ENCODE measurements around the gene TEAD1. TPM values are rescaled to one million over a fixed set of nuclear protein-coding genes. Genes with fewer than 3 reads are reported as not detected.

TEAD1 gene
- total and polyA plus RNA-seq, 4 donors, result 9.1 to 38.4 (median 10.7) TPM

- H3K4me1 ChIP-seq (ENCODE audit: control insufficient read depth in 4 of 4, insufficient read depth in 4 of 4, low read length in 3 of 4), result peaks cover 0 to 4% (median 3%) of the 10 kb centered on the region in 4 donors
- H3K9ac ChIP-seq (ENCODE audit: low read depth in 1 of 2, low read length in 2 of 2), result no peak overlapping the region
- TF ChIP-seq RAD21 (IDR thresholded peaks at IDR 0.05) (no peak), FOXA2 (IDR thresholded peaks at IDR 0.05) (no peak), TAF1 (conservative IDR thresholded peaks at IDR 0.05) (no peak), MAX (IDR thresholded peaks at IDR 0.05) (no peak), SP1 (IDR thresholded peaks at IDR 0.05) (no peak), EGR1 (IDR thresholded peaks at IDR 0.05; ENCODE audit: low read depth in 2 of 2) (no peak), HNF4A (conservative IDR thresholded peaks at IDR 0.05) (no peak), YY1 (IDR thresholded peaks at IDR 0.05) (no peak)
- H3K27me3 ChIP-seq (ENCODE audit: control insufficient read depth in 4 of 4, insufficient read depth in 4 of 4, low read length in 3 of 4), result no peaks in the 10 kb centered on the region
- H3K27ac ChIP-seq (ENCODE audit: low read depth in 1 of 2, low read length in 2 of 2), result no peak overlapping the region
- H3K36me3 ChIP-seq (ENCODE audit: control insufficient read depth in 4 of 4, insufficient read depth in 3 of 4, low read depth in 1 of 4, low read length in 3 of 4), result peaks cover 3 to 12% (median 9%) of the 10 kb centered on the region in 4 donors
- WGBS, result 97% methylated on average over 5 of the region's 5 CpGs
- no peak overlapping the region for H3K4me3 ChIP-seq (ENCODE audit: low read depth in 1 of 3, low read length in 3 of 3)
- no peak for DNase-seq (ENCODE audit: low spot score)
- H3K9me3 ChIP-seq (ENCODE audit: control insufficient read depth in 4 of 4, low read length in 3 of 4), result no peaks in the 10 kb centered on the region
Observed at GRCh38 chr11:12890476-12890875, 216.3 kb downstream of the TEAD1 start.

- H3K4me1 ChIP-seq (ENCODE audit: control insufficient read depth in 4 of 4, insufficient read depth in 4 of 4, low read length in 3 of 4), result peaks cover 0 to 4% (median under 1%) of the 10 kb centered on the region in 4 donors
- H3K27ac ChIP-seq (ENCODE audit: low read depth in 1 of 2, low read length in 2 of 2), result no peak overlapping the region
- WGBS, result 63% methylated on average over 12 of the region's 12 CpGs
- H3K27me3 ChIP-seq (ENCODE audit: control insufficient read depth in 4 of 4, insufficient read depth in 4 of 4, low read length in 3 of 4), result no peaks in the 10 kb centered on the region
- no peak overlapping the region for H3K4me3 ChIP-seq (ENCODE audit: low read depth in 1 of 3, low read length in 3 of 3)
- no peak overlapping the region for H3K9ac ChIP-seq (ENCODE audit: low read depth in 1 of 2, low read length in 2 of 2)
- DNase-seq (ENCODE audit: low spot score), result peak; percentile 56
- H3K36me3 ChIP-seq (ENCODE audit: control insufficient read depth in 4 of 4, insufficient read depth in 3 of 4, low read depth in 1 of 4, low read length in 3 of 4), result peaks cover 3 to 11% (median 7%) of the 10 kb centered on the region in 4 donors
- TF ChIP-seq CTCF (IDR thresholded peaks at IDR 0.05; ENCODE audit: low read depth, low read length, missing input control) (peak; percentile 82), RAD21 (IDR thresholded peaks at IDR 0.05) (peak; percentile 84 to 88), EGR1 (IDR thresholded peaks at IDR 0.05; ENCODE audit: low read depth in 2 of 2) (no peak), YY1 (IDR thresholded peaks at IDR 0.05) (no peak)
- no peaks in the 10 kb centered on the region for H3K9me3 ChIP-seq (ENCODE audit: control insufficient read depth in 4 of 4, low read length in 3 of 4)
Observed at GRCh38 chr11:12893787-12894672, 219.8 kb downstream of the TEAD1 start.

GRCh38 chr11:12897390-12897789, 223.2 kb downstream of the TEAD1 start:
- H3K27me3 ChIP-seq (ENCODE audit: control insufficient read depth in 4 of 4, insufficient read depth in 4 of 4, low read length in 3 of 4), result no peaks in the 10 kb centered on the region
- H3K27ac ChIP-seq (ENCODE audit: low read depth in 1 of 2, low read length in 2 of 2), result no peak overlapping the region
- no peak for DNase-seq (ENCODE audit: low spot score)
- TF ChIP-seq HNF4G (IDR thresholded peaks at IDR 0.05) (no peak), REST (IDR thresholded peaks at IDR 0.05) (no peak), RXRA (IDR thresholded peaks at IDR 0.05) (no peak), TAF1 (conservative IDR thresholded peaks at IDR 0.05) (no peak), JUND (IDR thresholded peaks at IDR 0.05) (no peak)
- no peaks in the 10 kb centered on the region for H3K9me3 ChIP-seq (ENCODE audit: control insufficient read depth in 4 of 4, low read length in 3 of 4)
- H3K4me1 ChIP-seq (ENCODE audit: control insufficient read depth in 4 of 4, insufficient read depth in 4 of 4, low read length in 3 of 4), result peaks cover 0 to 4% (median 2%) of the 10 kb centered on the region in 4 donors
- H3K9ac ChIP-seq (ENCODE audit: low read depth in 1 of 2, low read length in 2 of 2), result no peak overlapping the region
- peaks cover 5 to 17% (median 8%) of the 10 kb centered on the region in 4 donors for H3K36me3 ChIP-seq (ENCODE audit: control insufficient read depth in 4 of 4, insufficient read depth in 3 of 4, low read depth in 1 of 4, low read length in 3 of 4)
- no peak overlapping the region for H3K4me3 ChIP-seq (ENCODE audit: low read depth in 1 of 3, low read length in 3 of 3)

All from liver (tissue), 9 donors.